ENCODE measurements around the gene VRTN. TPM values are rescaled to one million over a fixed set of nuclear protein-coding genes. Genes with fewer than 3 reads are reported as not detected.
"Not testable (repeated sequence)": the region's sequence is repeated elsewhere in the genome, so short reads cannot be mapped to it uniquely, and the experiment has no call there.

VRTN gene
- total RNA-seq, 2 experiments from 2014 or later = not detected

DNA sequence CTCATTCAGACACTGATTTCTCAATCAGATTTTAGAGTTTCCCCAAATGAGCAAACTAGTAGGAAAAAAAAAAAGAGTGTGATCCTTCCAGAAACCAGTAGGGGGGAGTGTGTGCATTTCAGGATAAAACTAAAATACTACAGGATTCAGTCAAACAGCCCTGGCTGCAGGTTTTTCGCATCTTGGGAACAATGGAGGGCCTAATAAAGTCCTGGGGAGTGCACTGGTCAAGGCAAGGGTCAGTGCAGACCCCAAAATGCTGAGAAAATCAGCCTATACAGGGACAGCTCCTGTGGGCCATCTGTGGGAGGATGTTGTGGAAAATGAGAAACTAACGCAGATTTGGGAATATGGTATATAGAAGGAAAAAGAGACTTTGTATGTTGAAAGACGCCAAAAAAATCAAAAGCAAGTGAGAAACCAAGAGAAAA lies 23.3 kb upstream of the VRTN start:
- H3K27ac Mint-ChIP-seq = no peak overlapping the region
- H3K4me1 Mint-ChIP-seq = no peaks in the 10 kb centered on the region
- no peak for ATAC-seq

GRCh38 chr14:74325446-74325845 lies 22.8 kb upstream of the VRTN start:
- ATAC-seq (no peak), DNase-seq (no peak)
- ChIA-PET POLR2A (no interaction called here), CTCF (interaction anchor here (0.7 to 1.4 kb wide), 2 partner anchors 16 to 26 kb away, joined by 3 to 6 read pairs; no protein-coding TSS in a partner anchor)
- H3K4me1 Mint-ChIP-seq = no peaks in the 10 kb centered on the region
- intact Hi-C loops (cut with DNase I, micrococcal nuclease) = no loop called here
- no peak overlapping the region for H3K4me3 Mint-ChIP-seq
- H3K36me3 Mint-ChIP-seq (ENCODE audit: low read depth) = no peaks in the 10 kb centered on the region
- H3K27me3 Mint-ChIP-seq = peaks cover 5% of the 10 kb centered on the region
- no peak overlapping the region for H3K27ac Mint-ChIP-seq
- H3K9me3 Mint-ChIP-seq (ENCODE audit: low read depth) = no peaks in the 10 kb centered on the region

More for the DNA sequence above, 23.3 kb upstream of the VRTN start:
- CTCF ChIA-PET = interaction anchor here (0.7 to 1.4 kb wide), 3 partner anchors 16 to 258 kb away, joined by 3 to 6 read pairs (median 3); no protein-coding TSS in a partner anchor
- no peaks in the 10 kb centered on the region for H3K36me3 Mint-ChIP-seq (ENCODE audit: low read depth)
- H3K27me3 Mint-ChIP-seq = peaks cover 5% of the 10 kb centered on the region
- POLR2A ChIA-PET = no interaction called here
- no peak overlapping the region for H3K4me3 Mint-ChIP-seq
- intact Hi-C loops (cut with DNase I, micrococcal nuclease) = no loop called here
- no peak for DNase-seq
- H3K9me3 Mint-ChIP-seq (ENCODE audit: low read depth) = no peaks in the 10 kb centered on the region

GRCh38 chr14:74326369-74327152 lies 21.7 kb upstream of the VRTN start:
- POLR2A ChIA-PET = no interaction called here
- ATAC-seq (no peak), DNase-seq (no peak)
- intact Hi-C loops (cut with DNase I, micrococcal nuclease) = no loop called here
- Mint-ChIP-seq H3K27ac (no peak overlapping the region), H3K36me3 (ENCODE audit: low read depth) (no peaks in the 10 kb centered on the region), H3K4me1 (no peaks in the 10 kb centered on the region), H3K27me3 (no peaks in the 10 kb centered on the region), H3K4me3 (no peak overlapping the region), H3K9me3 (ENCODE audit: low read depth) (no peaks in the 10 kb centered on the region)
- CTCF ChIA-PET = interaction anchor here (0.6 to 1.4 kb wide), 3 partner anchors 17 to 214 kb away, joined by 3 to 6 read pairs (median 3); no protein-coding TSS in a partner anchor

- CTCF ChIA-PET; intact Hi-C loops (cut with DNase I, micrococcal nuclease); H3K36me3 Mint-ChIP-seq (ENCODE audit: low read depth): not testable (repeated sequence)
Observed at GRCh38 chr14:74329950-74330552, 18.2 kb upstream of the VRTN start.

DNA sequence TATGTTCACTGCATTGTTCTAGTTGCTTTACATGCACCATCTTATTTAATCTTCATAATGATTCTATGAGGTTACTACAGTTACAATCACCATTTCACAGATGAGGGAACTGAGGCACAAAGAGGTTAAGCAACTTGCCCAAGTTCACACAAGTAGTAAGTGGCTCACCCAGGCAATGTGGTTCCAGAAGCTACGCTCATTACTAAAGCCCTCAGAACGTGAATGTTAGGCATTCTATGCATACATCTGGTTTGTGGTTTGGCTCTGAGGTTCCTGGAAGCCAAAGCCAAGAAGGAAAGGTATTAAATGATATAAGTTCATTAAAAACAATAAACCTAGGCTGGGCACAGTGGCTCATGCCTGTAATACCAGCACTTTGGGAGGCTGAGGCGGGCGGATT lies 14.4 kb upstream of the VRTN start:
- H3K4me3 Mint-ChIP-seq = no peak overlapping the region
- no peaks in the 10 kb centered on the region for H3K36me3 Mint-ChIP-seq (ENCODE audit: low read depth)
- ATAC-seq (no peak), DNase-seq (no peak)
- ChIA-PET CTCF (interaction anchor here (0.8 kb wide), 1 partner anchor 1039 kb away, joined by 4 read pairs; no protein-coding TSS in a partner anchor), POLR2A (no interaction called here)
- H3K9me3 Mint-ChIP-seq (ENCODE audit: low read depth) = no peaks in the 10 kb centered on the region
- intact Hi-C loops (cut with DNase I, micrococcal nuclease) = no loop called here
- no peak overlapping the region for H3K27ac Mint-ChIP-seq
- H3K4me1 Mint-ChIP-seq = no peaks in the 10 kb centered on the region
- H3K27me3 Mint-ChIP-seq = peaks cover 3% of the 10 kb centered on the region

More at GRCh38 chr14:74329950-74330552, 18.2 kb upstream of the VRTN start:
- DNase-seq; H3K27ac Mint-ChIP-seq; ATAC-seq; H3K4me1 Mint-ChIP-seq; H3K4me3 Mint-ChIP-seq; H3K27me3 Mint-ChIP-seq; POLR2A ChIA-PET; H3K9me3 Mint-ChIP-seq (ENCODE audit: low read depth): not testable (repeated sequence)

GRCh38 chr14:74346341-74346740 lies 1.9 kb upstream of the VRTN start:
- Mint-ChIP-seq H3K36me3 (ENCODE audit: low read depth) (no peaks in the 10 kb centered on the region), H3K4me3 (no peak overlapping the region), H3K4me1 (no peaks in the 10 kb centered on the region), H3K9me3 (ENCODE audit: low read depth) (no peaks in the 10 kb centered on the region), H3K27me3 (peaks cover 2% of the 10 kb centered on the region), H3K27ac (no peak overlapping the region)
- intact Hi-C loops (cut with DNase I, micrococcal nuclease) = no loop called here
- DNase-seq = no peak
- POLR2A ChIA-PET = no interaction called here
- no peak for ATAC-seq
- CTCF ChIA-PET = interaction anchor here (1.3 kb wide), 1 partner anchor 30 kb away, joined by 4 read pairs; no protein-coding TSS in a partner anchor

GRCh38 chr14:74347097-74347794 lies 1.0 kb upstream of the VRTN start:
- Mint-ChIP-seq H3K27ac (no peak overlapping the region), H3K27me3 (peaks cover 2% of the 10 kb centered on the region), H3K4me1 (no peaks in the 10 kb centered on the region), H3K4me3 (no peak overlapping the region), H3K36me3 (ENCODE audit: low read depth) (no peaks in the 10 kb centered on the region), H3K9me3 (ENCODE audit: low read depth) (no peaks in the 10 kb centered on the region)
- ChIA-PET CTCF (interaction anchor here (1.3 kb wide), 1 partner anchor 29 kb away, joined by 4 read pairs; no protein-coding TSS in a partner anchor), POLR2A (no interaction called here)
- DNase-seq (no peak), ATAC-seq (no peak)
- intact Hi-C loops (cut with DNase I, micrococcal nuclease) = no loop called here

- no peak overlapping the region for H3K27ac Mint-ChIP-seq
- no peaks in the 10 kb centered on the region for H3K36me3 Mint-ChIP-seq (ENCODE audit: low read depth)
- H3K4me1 Mint-ChIP-seq = no peaks in the 10 kb centered on the region
- no peaks in the 10 kb centered on the region for H3K9me3 Mint-ChIP-seq (ENCODE audit: low read depth)
- peaks cover 2% of the 10 kb centered on the region for H3K27me3 Mint-ChIP-seq
- ChIA-PET POLR2A (no interaction called here), CTCF (no interaction called here)
- no peak for ATAC-seq
- DNase-seq = no peak
- no peak overlapping the region for H3K4me3 Mint-ChIP-seq
- intact Hi-C loops (cut with DNase I, micrococcal nuclease) = no loop called here
Observed at GRCh38 chr14:74347795-74348100, 523 bp upstream of the VRTN start.

GRCh38 chr14:74348735-74349463 lies 628 bp downstream of the VRTN start:
- intact Hi-C loops (cut with DNase I, micrococcal nuclease) = no loop called here
- CTCF ChIA-PET = no interaction called here
- DNase-seq (no peak), ATAC-seq (no peak)
- Mint-ChIP-seq H3K4me3 (no peak overlapping the region), H3K9me3 (ENCODE audit: low read depth) (no peaks in the 10 kb centered on the region), H3K4me1 (no peaks in the 10 kb centered on the region), H3K27me3 (no peaks in the 10 kb centered on the region), H3K36me3 (ENCODE audit: low read depth) (no peaks in the 10 kb centered on the region), H3K27ac (no peak overlapping the region)
- POLR2A ChIA-PET = no interaction called here

DNA sequence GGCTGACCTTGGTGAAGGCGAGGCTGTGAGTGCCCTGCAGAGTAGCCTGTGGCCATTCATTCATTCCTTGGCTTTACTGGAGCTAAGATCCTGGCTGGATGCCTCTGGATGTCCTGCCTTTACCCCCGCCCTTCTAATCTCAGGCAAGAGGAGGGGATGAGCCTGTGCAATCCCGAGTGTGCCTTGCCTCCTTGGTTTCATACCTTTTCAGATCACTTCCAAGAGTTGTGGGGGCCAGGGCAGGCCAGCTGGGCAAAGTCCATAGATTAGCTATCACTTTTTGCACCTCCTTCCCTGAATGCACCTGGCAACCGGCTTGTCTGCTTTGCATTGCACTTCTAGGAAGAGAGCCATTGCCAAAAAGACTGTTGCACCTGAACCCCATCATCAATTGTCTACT lies 1.5 kb downstream of the VRTN start:
- ATAC-seq = no peak
- H3K9me3 Mint-ChIP-seq (ENCODE audit: low read depth) = no peaks in the 10 kb centered on the region
- H3K4me1 Mint-ChIP-seq = no peaks in the 10 kb centered on the region
- ChIA-PET CTCF (no interaction called here), POLR2A (interaction anchor here (0.7 kb wide), 1 partner anchor 387 kb away, joined by 4 read pairs; no protein-coding TSS in a partner anchor)
- no peaks in the 10 kb centered on the region for H3K36me3 Mint-ChIP-seq (ENCODE audit: low read depth)
- no peak overlapping the region for H3K27ac Mint-ChIP-seq
- DNase-seq = no peak
- H3K4me3 Mint-ChIP-seq = no peak overlapping the region
- intact Hi-C loops (cut with DNase I, micrococcal nuclease) = no loop called here
- no peaks in the 10 kb centered on the region for H3K27me3 Mint-ChIP-seq

GRCh38 chr14:74350211-74350927 lies 2.1 kb downstream of the VRTN start:
- Mint-ChIP-seq H3K27ac (no peak overlapping the region), H3K36me3 (ENCODE audit: low read depth) (no peaks in the 10 kb centered on the region), H3K4me3 (no peak overlapping the region), H3K4me1 (no peaks in the 10 kb centered on the region), H3K27me3 (no peaks in the 10 kb centered on the region), H3K9me3 (ENCODE audit: low read depth) (no peaks in the 10 kb centered on the region)
- ATAC-seq = no peak
- no peak for DNase-seq
- intact Hi-C loops (cut with DNase I, micrococcal nuclease) = no loop called here
- CTCF ChIA-PET = no interaction called here
- POLR2A ChIA-PET = interaction anchor here (0.7 kb wide), 1 partner anchor 388 kb away, joined by 4 read pairs; no protein-coding TSS in a partner anchor
